Amniotic epithelial cell (primary cell): ENCODE measurements around the gene ARSB.
A peak's percentile ranks its signal among the peaks of the same experiment; 100 is the strongest.

ENCODE experiments used
- DNase-seq: peaks from one replicate; pipeline ENCODE4 v3.0.0-alpha.2; 2010; ENCODE audit warnings: low read depth

Gene ARSB

GRCh38 chr5:78804995-78805394, 180.1 kb downstream of the ARSB start:
- DNase-seq, result no peak

GRCh38 chr5:78803941-78804340, 181.2 kb downstream of the ARSB start:
- no peak for DNase-seq

- no peak for DNase-seq
These were observed 181.8 kb downstream of the ARSB start for GRCh38 chr5:78803353-78803752.

GRCh38 chr5:78801413-78801812, 183.7 kb downstream of the ARSB start:
- no peak for DNase-seq

- peak; percentile 77 for DNase-seq
These were observed 185.7 kb downstream of the ARSB start for GRCh38 chr5:78799266-78800017.

GRCh38 chr5:78798673-78799029, 186.5 kb downstream of the ARSB start:
- no peak for DNase-seq

GRCh38 chr5:78797936-78798672, 187.0 kb downstream of the ARSB start:
- DNase-seq, result peak; percentile 46

GRCh38 chr5:78795757-78796156, 189.4 kb downstream of the ARSB start:
- DNase-seq, result peak; percentile 60

- no peak for DNase-seq
These were observed 190.4 kb downstream of the ARSB start for GRCh38 chr5:78794693-78795215.

GRCh38 chr5:78793907-78794662, 191.0 kb downstream of the ARSB start:
- no peak for DNase-seq

GRCh38 chr5:78792345-78793055, 192.6 kb downstream of the ARSB start:
- DNase-seq, result no peak

- no peak for DNase-seq
These were observed 193.5 kb downstream of the ARSB start for GRCh38 chr5:78791501-78792100.

- DNase-seq, result peak; percentile 46
These were observed 197.3 kb downstream of the ARSB start for GRCh38 chr5:78787783-78788182.

GRCh38 chr5:78785454-78785853, 199.7 kb downstream of the ARSB start:
- DNase-seq, result no peak

GRCh38 chr5:78783434-78784130, 201.5 kb downstream of the ARSB start:
- no peak for DNase-seq

- no peak for DNase-seq
These were observed 202.4 kb downstream of the ARSB start for GRCh38 chr5:78782728-78783127.

GRCh38 chr5:78781611-78782286, 203.4 kb downstream of the ARSB start:
- no peak for DNase-seq

GRCh38 chr5:78779771-78780616, 205.1 kb downstream of the ARSB start:
- DNase-seq, result peak; percentile 70

GRCh38 chr5:78779262-78779661, 205.8 kb downstream of the ARSB start:
- no peak for DNase-seq
